H9 (cell line): ENCODE data around the gene ZNF80. TPM values are rescaled to one million over a fixed set of nuclear protein-coding genes. Genes with fewer than 3 reads are reported as not detected.

Source experiments
- DNase-seq: peaks from one replicate; pipeline ENCODE4 v3.0.0-alpha.2; 2017
- H2AFZ ChIP-seq: one replicate; pipeline ENCODE4 v1.6.1; 2013; ENCODE audit warnings: mild to moderate bottlenecking, low read length, control low read depth, moderate library complexity
- H2AK5ac ChIP-seq: 2 replicates; pipeline ENCODE4 v1.6.1; 2013; ENCODE audit warnings: low read length, control low read depth, mixed read lengths; ENCODE audit not compliant: insufficient read length
- H2BK120ac ChIP-seq: one replicate; pipeline ENCODE4 v1.6.1; 2013; ENCODE audit warnings: low read depth, mild to moderate bottlenecking, low read length, control low read depth, inconsistent platforms; ENCODE audit not compliant: poor library complexity, severe bottlenecking
- H2BK12ac ChIP-seq: 2 replicates; pipeline ENCODE4 v1.6.1; 2013; ENCODE audit warnings: low read length, control low read depth, mixed read lengths, low read depth; ENCODE audit not compliant: insufficient read length
- H2BK15ac ChIP-seq: 2 replicates; pipeline ENCODE4 v1.6.1; 2013; ENCODE audit warnings: low read depth, low read length, control low read depth
- H2BK20ac ChIP-seq: one replicate; pipeline ENCODE4 v1.6.1; 2013; ENCODE audit warnings: low read depth, mild to moderate bottlenecking, low read length, control low read depth, inconsistent platforms; ENCODE audit not compliant: poor library complexity, severe bottlenecking
- H2BK5ac ChIP-seq: 2 replicates; pipeline ENCODE4 v1.6.1; 2013; ENCODE audit warnings: low read length, control low read depth, mixed read lengths; ENCODE audit not compliant: insufficient read length
- H3K14ac ChIP-seq: 2 replicates; pipeline ENCODE4 v1.6.1; 2013; ENCODE audit warnings: low read length, control low read depth; ENCODE audit not compliant: insufficient read depth
- H3K18ac ChIP-seq: 2 replicates; pipeline ENCODE4 v1.6.1; 2013; ENCODE audit warnings: low read depth, mild to moderate bottlenecking, mixed read lengths, low read length, control low read depth; ENCODE audit not compliant: insufficient read length
- H3K23ac ChIP-seq: 2 replicates; pipeline ENCODE4 v1.6.1; 2013; ENCODE audit warnings: low read length, control low read depth, mixed read lengths, low read depth; ENCODE audit not compliant: insufficient read length
- H3K23me2 ChIP-seq: 2 replicates; pipeline ENCODE4 v1.6.1; 2013; ENCODE audit warnings: low read depth, mild to moderate bottlenecking, mixed read lengths, low read length, control low read depth; ENCODE audit not compliant: insufficient read length, poor library complexity, severe bottlenecking
- H3K27ac ChIP-seq: 2 replicates; pipeline ENCODE4 v1.5.1; 2013; ENCODE audit warnings: low read length, control low read depth, mixed read lengths, low read depth; ENCODE audit not compliant: insufficient read length
- H3K27me3 ChIP-seq: 2 replicates; pipeline ENCODE4 v1.6.1; 2013; ENCODE audit warnings: low read length, control low read depth, inconsistent platforms; ENCODE audit not compliant: insufficient read depth
- H3K4ac ChIP-seq: 2 replicates; pipeline ENCODE4 v1.6.1; 2013; ENCODE audit warnings: low read depth, mild to moderate bottlenecking, control low read depth, inconsistent platforms, low read length, moderate library complexity
- H3K4me1 ChIP-seq: 2 replicates; pipeline ENCODE4 v1.6.1; 2013; ENCODE audit warnings: low read length, control low read depth, inconsistent platforms; ENCODE audit not compliant: insufficient read depth
- H3K4me2 ChIP-seq: 2 replicates; pipeline ENCODE4 v1.6.1; 2013; ENCODE audit warnings: low read length, control low read depth, mixed read lengths; ENCODE audit not compliant: insufficient read length, insufficient read depth
- H3K56ac ChIP-seq: 2 replicates; pipeline ENCODE4 v1.6.1; 2013; ENCODE audit warnings: low read depth, mild to moderate bottlenecking, mixed read lengths, low read length, control low read depth; ENCODE audit not compliant: insufficient read length
- H3K79me1 ChIP-seq: 2 replicates; pipeline ENCODE4 v1.6.1; 2013; ENCODE audit warnings: low read depth, mild to moderate bottlenecking, moderate library complexity, low read length, control low read depth, inconsistent platforms; ENCODE audit not compliant: insufficient read depth, poor library complexity, severe bottlenecking
- H3K79me2 ChIP-seq: 2 replicates; pipeline ENCODE4 v1.6.1; 2013; ENCODE audit warnings: low read length, control low read depth, inconsistent platforms; ENCODE audit not compliant: insufficient read depth
- H3K9ac ChIP-seq: 2 replicates; pipeline ENCODE4 v1.6.1; 2013; ENCODE audit warnings: low read length, control low read depth, mixed read lengths; ENCODE audit not compliant: insufficient read length; ENCODE audit errors: extremely low read depth
- H3K9me3 ChIP-seq: one replicate; pipeline ENCODE4 v1.6.1; 2013; ENCODE audit warnings: low read depth, low read length, inconsistent platforms; ENCODE audit not compliant: control insufficient read depth
- H3T11ph ChIP-seq: one replicate; pipeline ENCODE4 v1.6.1; 2013; ENCODE audit warnings: mild to moderate bottlenecking, low read length, control low read depth, inconsistent platforms
- H4K20me1 ChIP-seq: one replicate; pipeline ENCODE4 v1.6.1; 2013; ENCODE audit not compliant: control insufficient read depth, insufficient read length, insufficient read depth
- H4K5ac ChIP-seq: 2 replicates; pipeline ENCODE4 v1.6.1; 2013; ENCODE audit warnings: low read depth, mild to moderate bottlenecking, mixed read lengths, low read length, control low read depth; ENCODE audit not compliant: insufficient read length
- H4K8ac ChIP-seq: replicated peaks from 2 replicates; pipeline ENCODE4 v1.6.1; 2013; ENCODE audit warnings: low read length, control low read depth, mixed read lengths, low read depth; ENCODE audit not compliant: insufficient read length
- H4K91ac ChIP-seq: 2 replicates; pipeline ENCODE4 v1.6.1; 2013; ENCODE audit warnings: low read depth, mild to moderate bottlenecking, moderate library complexity, mixed read lengths, low read length, control low read depth; ENCODE audit not compliant: insufficient read length
- H3K27ac Mint-ChIP-seq, 3 experiments: 2 replicates in 2 of 3; 3 replicates in 1 of 3; pipeline ENCODE4 v1.8.0; 2020 to 2021; ENCODE audit warnings: mixed read lengths in 3 of 3, mild to moderate bottlenecking in 1 of 3, moderate library complexity in 1 of 3
- H3K27me3 Mint-ChIP-seq: 2 replicates; pipeline ENCODE4 v1.8.0; 2021; ENCODE audit warnings: low read depth, mild to moderate bottlenecking, moderate library complexity, mixed read lengths
- H3K36me3 Mint-ChIP-seq, 3 experiments: 2 replicates in 2 of 3; 3 replicates in 1 of 3; pipeline ENCODE4 v1.8.0; 2020 to 2021; ENCODE audit warnings: low read depth in 3 of 3, mixed read lengths in 3 of 3; ENCODE audit not compliant: insufficient read depth in 1 of 3
- H3K4me1 Mint-ChIP-seq, 2 experiments: 2 replicates each; pipeline ENCODE4 v1.8.0; 2020; ENCODE audit warnings: mixed read lengths in 2 of 2
- H3K4me3 Mint-ChIP-seq, 2 experiments: 2 replicates in 1 of 2; 3 replicates in 1 of 2; pipeline ENCODE4 v1.8.0; 2020 to 2021; ENCODE audit warnings: mild to moderate bottlenecking in 2 of 2, mixed read lengths in 2 of 2, moderate library complexity in 1 of 2
- H3K9me3 Mint-ChIP-seq, 2 experiments: 2 replicates in 1 of 2; 3 replicates in 1 of 2; pipeline ENCODE4 v1.8.0; 2020; ENCODE audit warnings: mild to moderate bottlenecking in 2 of 2, mixed read lengths in 2 of 2, moderate library complexity in 1 of 2
- CTCF ChIP-seq: fragments of 200-600 bp; sonication (generic); conservative IDR thresholded peaks from 3 replicates; pipeline ENCODE4 v1.8.0; 2021; ENCODE audit warnings: antibody characterized with exemption, mild to moderate bottlenecking
- WGBS: extraction: QIAGEN DNeasy Blood & Tissue Kit; methylation state at CpG from one replicate; pipeline ENCODE4 v1.1.7; 2013; ENCODE audit warnings: missing lambda C conversion rate, low lambda C conversion rate, mixed read lengths; ENCODE audit not compliant: insufficient read length; ENCODE audit errors: extremely low coverage; 5-methylcytosine and 5-hydroxymethylcytosine counted together
- total RNA-seq: library from RNA; stranded (reverse); gene quantifications from 2 replicates; pipeline ENCODE4 v1.2.1, GENCODE V29; 2021

Gene ZNF80
- total RNA-seq, 1 experiment from 2014 or later, result not detected

- peaks cover 6 to 10% of the 10 kb centered on the region in 2 experiments for H3K4me1 Mint-ChIP-seq
- Histone ChIP-seq H3T11ph (no peak overlapping the region), H3K56ac (no peak overlapping the region), H4K20me1 (no peaks in the 10 kb centered on the region), H2BK12ac (no peak overlapping the region), H3K79me2 (no peaks in the 10 kb centered on the region), H3K23ac (no peak overlapping the region), H3K4ac (no peak overlapping the region), H3K4me1 (peaks cover 5% of the 10 kb centered on the region), H2AK5ac (no peak overlapping the region), H4K91ac (no peak overlapping the region), H4K8ac (no peak overlapping the region), H3K9me3 (no peaks in the 10 kb centered on the region), H3K18ac (no peak overlapping the region), H3K23me2 (no peaks in the 10 kb centered on the region), H2BK15ac (no peak overlapping the region), H3K27me3 (no peaks in the 10 kb centered on the region; the same call in 1 of the 2 replicates), H3K27ac (no peak overlapping the region), H3K4me2 (no peak overlapping the region), H2BK20ac (no peak overlapping the region), H2BK120ac (no peak overlapping the region), H2BK5ac (no peak overlapping the region), H4K5ac (no peak overlapping the region), H3K14ac (no peak overlapping the region), H3K79me1 (no peaks in the 10 kb centered on the region), H3K9ac (no peak overlapping the region), H2AFZ (no peak overlapping the region)
- WGBS, result no CpG with 5 or more reads among the region's 1 CpG
- peaks cover 2% of the 10 kb centered on the region for H3K27me3 Mint-ChIP-seq
- H3K36me3 Mint-ChIP-seq, result peaks cover 6 to 18% (median 10%) of the 10 kb centered on the region in 3 experiments; a peak in 6 of 7 replicates
- H3K4me3 Mint-ChIP-seq, result no peak overlapping the region
- DNase-seq, result no peak
- H3K9me3 Mint-ChIP-seq, result peaks cover 18 to 19% of the 10 kb centered on the region in 2 experiments
- H3K27ac Mint-ChIP-seq, result no peak overlapping the region
- TF ChIP-seq CTCF, result no peak
Measured at GRCh38 chr3:114221881-114222264, 15.5 kb downstream of the ZNF80 start.
